HL-60/S4 treated with phorbol 12-myristate 13-acetate at 8.2 ng/mL for 4 days and 3 days (cell line): ENCODE data around the gene OR51E1.

Experiments used
- in situ Hi-C: fragments of 300-500 bp; cut with MboI; formaldehyde crosslinking; loops from 2 replicates; pipeline ENCODE4 v1.15.0; 2022; ENCODE audit warnings: low sequenced_read_pairs

The OR51E1 gene

GRCh38 chr11:4643682-4644081 is at the start of gene OR51E1:
Gene OR51E1, plus strand, starts transcription at chr11:4643982. Its CDS starts 8,545 bp downstream, at chr11:4652527.
- in situ Hi-C loops = no loop called here

GRCh38 chr11:4605057-4605456 is 38.7 kb upstream of the OR51E1 start:
- in situ Hi-C loops = no loop called here

GRCh38 chr11:4606231-4607015 is 37.4 kb upstream of the OR51E1 start:
- in situ Hi-C loops = no loop called here

GRCh38 chr11:4607096-4607495 is 36.7 kb upstream of the OR51E1 start:
- in situ Hi-C loops = no loop called here

GRCh38 chr11:4607781-4608666 is 35.8 kb upstream of the OR51E1 start, which contains the start of gene TRIM68:
Gene TRIM68, minus strand, starts transcription at chr11:4608231. Its CDS starts 2,727 bp downstream, at chr11:4605504.
- in situ Hi-C loops = no loop called here

GRCh38 chr11:4610258-4610935 is 33.4 kb upstream of the OR51E1 start:
- in situ Hi-C loops = no loop called here

GRCh38 chr11:4611986-4612385 is 31.8 kb upstream of the OR51E1 start:
- in situ Hi-C loops = no loop called here

GRCh38 chr11:4615856-4616444 is 27.8 kb upstream of the OR51E1 start:
- in situ Hi-C loops = no loop called here

- in situ Hi-C loops = no loop called here
These were observed 24.3 kb upstream of the OR51E1 start for GRCh38 chr11:4619514-4619913.

GRCh38 chr11:4626207-4627099 is 17.3 kb upstream of the OR51E1 start:
- in situ Hi-C loops = no loop called here

GRCh38 chr11:4636136-4636535 is 7.6 kb upstream of the OR51E1 start:
- in situ Hi-C loops = no loop called here

- in situ Hi-C loops = no loop called here
These were observed 6.7 kb upstream of the OR51E1 start, which contains the start of gene OR51D1 for GRCh38 chr11:4636962-4637661. Gene OR51D1, plus strand, starts transcription at chr11:4637477. Its CDS starts 2,314 bp downstream, at chr11:4639791.

GRCh38 chr11:4637662-4638047 is 6.1 kb upstream of the OR51E1 start:
- in situ Hi-C loops = no loop called here

- in situ Hi-C loops = no loop called here
These were observed 3.9 kb upstream of the OR51E1 start for GRCh38 chr11:4639931-4640330.

GRCh38 chr11:4641501-4641900 is 2.3 kb upstream of the OR51E1 start:
- in situ Hi-C loops = no loop called here

- in situ Hi-C loops = no loop called here
These were observed 1.7 kb upstream of the OR51E1 start for GRCh38 chr11:4642043-4642442.

GRCh38 chr11:4643076-4643475 is 706 bp upstream of the OR51E1 start:
- in situ Hi-C loops = no loop called here

GRCh38 chr11:4644233-4644632 is 451 bp downstream of the OR51E1 start:
- in situ Hi-C loops = no loop called here

- in situ Hi-C loops = no loop called here
These were observed 2.2 kb downstream of the OR51E1 start for GRCh38 chr11:4645974-4646373.
